ENCODE results near the gene HBQ1.

Gene HBQ1

DNA sequence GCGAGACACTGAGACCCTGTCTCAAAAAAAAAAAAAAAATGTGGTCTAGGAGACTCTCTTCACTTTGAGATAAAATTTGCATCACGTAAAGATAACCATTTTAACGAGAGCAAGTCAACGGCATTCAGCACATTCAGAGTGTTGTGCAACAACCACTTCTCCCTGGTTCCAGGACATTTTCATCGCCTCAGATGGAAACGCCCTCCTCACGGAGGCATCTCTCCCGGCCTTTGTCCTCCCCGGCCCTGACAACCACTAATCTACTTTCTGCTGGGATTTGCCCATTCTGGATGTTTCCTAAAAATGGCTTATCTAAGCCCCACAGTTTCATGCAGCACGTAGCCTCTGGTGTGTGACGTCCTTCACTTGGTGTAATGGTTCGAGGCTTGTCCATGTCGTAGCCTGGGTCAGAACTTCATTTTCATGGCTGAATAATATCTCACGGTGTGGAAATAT is 35.4 kb upstream of the HBQ1 start:
- Histone ChIP-seq H2AFZ (ENCODE audit: low read length) (no peak overlapping the region), H3K79me2 (ENCODE audit: insufficient read depth, low read length) (no peaks in the 10 kb centered on the region), H3K9me3 (ENCODE audit: low read length) (no peaks in the 10 kb centered on the region), H3K4me2 (ENCODE audit: low read length) (no peak overlapping the region), H3K9ac (ENCODE audit: low read length) (no peak overlapping the region), H4K20me1 (ENCODE audit: insufficient read depth, low read length) (no peaks in the 10 kb centered on the region), H3K27me3 (ENCODE audit: insufficient read depth, low read length) (peaks cover 6% of the 10 kb centered on the region; the same call in 1 of the 2 replicates), H3K27ac (ENCODE audit: low read depth, low read length, poor library complexity, severe bottlenecking) (no peak overlapping the region), H3K4me3 (ENCODE audit: low read depth, low read length, poor library complexity, severe bottlenecking) (no peak overlapping the region), H3K9me2 (ENCODE audit: low read depth, low read length) (no peaks in the 10 kb centered on the region), H3K36me3 (ENCODE audit: insufficient read depth, low read length) (no peaks in the 10 kb centered on the region), H3F3A (ENCODE audit: insufficient read depth, low read length) (peaks cover 3% of the 10 kb centered on the region; the same call in 1 of the 2 replicates), H3K4me1 (ENCODE audit: insufficient read depth, low read length, severe bottlenecking) (peaks cover 3% of the 10 kb centered on the region)
- TF ChIP-seq CTCF (IDR thresholded peaks at IDR 0.05; ENCODE audit: low read length) (no peak), EZH2 (IDR thresholded peaks at IDR 0.05; ENCODE audit: borderline replicate concordance, low read length) (no peak)

GRCh38 chr16:146646-147045 is 33.6 kb upstream of the HBQ1 start:
- H3K27ac ChIP-seq (ENCODE audit: low read depth, low read length, poor library complexity, severe bottlenecking), result no peak overlapping the region
- H3K79me2 ChIP-seq (ENCODE audit: insufficient read depth, low read length), result no peaks in the 10 kb centered on the region
- no peaks in the 10 kb centered on the region for H3K9me3 ChIP-seq (ENCODE audit: low read length)
- peaks cover 3% of the 10 kb centered on the region for H3K4me1 ChIP-seq (ENCODE audit: insufficient read depth, low read length, severe bottlenecking)
- no peak overlapping the region for H3K9ac ChIP-seq (ENCODE audit: low read length)
- no peaks in the 10 kb centered on the region for H4K20me1 ChIP-seq (ENCODE audit: insufficient read depth, low read length)
- no peak overlapping the region for H2AFZ ChIP-seq (ENCODE audit: low read length)
- H3K36me3 ChIP-seq (ENCODE audit: insufficient read depth, low read length), result no peaks in the 10 kb centered on the region
- no peaks in the 10 kb centered on the region for H3K9me2 ChIP-seq (ENCODE audit: low read depth, low read length)
- no peak overlapping the region for H3K4me2 ChIP-seq (ENCODE audit: low read length)
- peaks cover 6% of the 10 kb centered on the region; the same call in 1 of the 2 replicates for H3K27me3 ChIP-seq (ENCODE audit: insufficient read depth, low read length)
- TF ChIP-seq CTCF (IDR thresholded peaks at IDR 0.05; ENCODE audit: low read length), result no peak
- TF ChIP-seq EZH2 (IDR thresholded peaks at IDR 0.05; ENCODE audit: borderline replicate concordance, low read length), result no peak
- no peak overlapping the region for H3K4me3 ChIP-seq (ENCODE audit: low read depth, low read length, poor library complexity, severe bottlenecking)
- no peaks in the 10 kb centered on the region for H3F3A ChIP-seq (ENCODE audit: insufficient read depth, low read length)

DNA sequence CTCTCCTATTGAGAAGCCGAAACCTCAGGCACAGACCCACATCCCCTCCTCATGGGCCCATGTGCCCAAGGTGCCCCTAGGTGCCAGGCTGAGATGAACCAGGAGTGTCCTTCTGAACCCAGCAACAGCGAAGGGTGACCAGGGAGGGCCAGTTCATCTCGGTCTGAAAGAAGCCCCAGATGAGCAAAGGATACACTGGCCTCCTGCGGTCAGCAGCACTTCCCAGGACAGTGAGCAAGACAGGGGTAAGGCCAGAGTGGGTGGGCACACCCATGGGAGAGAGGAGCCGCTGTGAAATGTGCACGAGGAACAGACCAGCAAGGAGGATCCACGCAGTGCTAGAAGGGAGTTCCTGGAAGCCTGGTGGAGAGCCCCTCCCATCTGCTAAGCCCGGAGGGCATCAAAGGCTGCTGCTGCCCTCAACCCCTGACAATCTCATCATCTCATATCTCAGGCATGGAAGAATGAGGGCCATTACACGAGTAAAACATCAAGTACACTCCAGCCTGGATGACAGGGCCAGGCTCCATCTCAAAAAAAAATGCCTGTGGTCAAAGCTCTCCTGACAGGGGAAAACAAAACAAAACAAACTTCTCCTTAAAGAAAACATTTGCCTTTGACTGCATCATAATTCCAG is 31.1 kb upstream of the HBQ1 start:
- H3K4me2 ChIP-seq (ENCODE audit: low read length), result no peak overlapping the region
- H3K9me3 ChIP-seq (ENCODE audit: low read length), result no peaks in the 10 kb centered on the region
- H3K9ac ChIP-seq (ENCODE audit: low read length), result no peak overlapping the region
- H3K27me3 ChIP-seq (ENCODE audit: insufficient read depth, low read length), result peaks cover 6% of the 10 kb centered on the region; the same call in 1 of the 2 replicates
- H3K4me1 ChIP-seq (ENCODE audit: insufficient read depth, low read length, severe bottlenecking), result peaks cover 3% of the 10 kb centered on the region
- no peaks in the 10 kb centered on the region for H4K20me1 ChIP-seq (ENCODE audit: insufficient read depth, low read length)
- TF ChIP-seq EZH2 (IDR thresholded peaks at IDR 0.05; ENCODE audit: borderline replicate concordance, low read length) (no peak), CTCF (IDR thresholded peaks at IDR 0.05; ENCODE audit: low read length) (no peak)
- no peaks in the 10 kb centered on the region for H3K9me2 ChIP-seq (ENCODE audit: low read depth, low read length)
- H3K36me3 ChIP-seq (ENCODE audit: insufficient read depth, low read length), result no peaks in the 10 kb centered on the region
- H3K27ac ChIP-seq (ENCODE audit: low read depth, low read length, poor library complexity, severe bottlenecking), result no peak overlapping the region
- H3K79me2 ChIP-seq (ENCODE audit: insufficient read depth, low read length), result no peaks in the 10 kb centered on the region
- no peak overlapping the region for H3K4me3 ChIP-seq (ENCODE audit: low read depth, low read length, poor library complexity, severe bottlenecking)
- no peak overlapping the region for H2AFZ ChIP-seq (ENCODE audit: low read length)
- H3F3A ChIP-seq (ENCODE audit: insufficient read depth, low read length), result no peaks in the 10 kb centered on the region

Measured in OCI-LY1 (cell line).